Cardiac muscle cell (in vitro differentiated cells and primary cell): Measurements from ENCODE around the gene USP47. TPM values are rescaled to one million over a fixed set of nuclear protein-coding genes. Genes with fewer than 3 reads are reported as not detected.

Source experiments
- DNase-seq, 2 donors: peaks; one replicate each; pipeline versions ENCODE4 v3.0.0 to v3.0.0-alpha.2; 2010 to 2017; ENCODE audit warnings: low read depth in 1 of 2, low spot score in 1 of 2
- H3K27ac ChIP-seq: fragments of 200-600 bp; sonication (generic); 2 replicates; pipeline ENCODE4 v1.5.1; 2016
- H3K27me3 ChIP-seq: fragments of 200-600 bp; sonication (generic); 2 replicates; pipeline ENCODE4 v1.6.0; 2016; ENCODE audit warnings: control low read depth
- H3K36me3 ChIP-seq: fragments of 200-600 bp; sonication (generic); 2 replicates; pipeline ENCODE4 v1.5.1; 2016; ENCODE audit warnings: control low read depth
- H3K4me1 ChIP-seq: fragments of 200-600 bp; sonication (generic); 2 replicates; pipeline ENCODE4 v1.8.1; 2017; ENCODE audit warnings: low read depth, mild to moderate bottlenecking, mixed run types
- H3K4me3 ChIP-seq: fragments of 200-600 bp; sonication (generic); 2 replicates; pipeline ENCODE4 v1.5.1; 2016; ENCODE audit warnings: mild to moderate bottlenecking
- H3K9me3 ChIP-seq: fragments of 200-600 bp; sonication (generic); 2 replicates; pipeline ENCODE4 v1.5.1; 2017; ENCODE audit warnings: low read depth, mild to moderate bottlenecking, control low read depth
- polyA plus RNA-seq: library from polyadenylated mRNA; unstranded; fragments of >200 nt; fragmentation: Nextera tagmentation; extraction: Ambion mirVana; gene quantifications from 2 replicates; pipeline ENCODE4 v1.2.1, GENCODE V29; 2016
- total RNA-seq: library from RNA; depleted of rRNA; stranded (reverse); fragments of >200 nt; gene quantifications from 2 replicates; pipeline ENCODE4 v1.2.3, GENCODE V29; 2016
- TF ChIP-seq, protein P1 (sequence below): IDR thresholded peaks from 2 replicates; pipeline ENCODE4 v1.5.1; 2012; ENCODE audit warnings: low read depth, mild to moderate bottlenecking, low read length

USP47 gene
- total and polyA plus RNA-seq, 2 experiments from 2014 or later: 46.6 to 59.6 TPM

DNA sequence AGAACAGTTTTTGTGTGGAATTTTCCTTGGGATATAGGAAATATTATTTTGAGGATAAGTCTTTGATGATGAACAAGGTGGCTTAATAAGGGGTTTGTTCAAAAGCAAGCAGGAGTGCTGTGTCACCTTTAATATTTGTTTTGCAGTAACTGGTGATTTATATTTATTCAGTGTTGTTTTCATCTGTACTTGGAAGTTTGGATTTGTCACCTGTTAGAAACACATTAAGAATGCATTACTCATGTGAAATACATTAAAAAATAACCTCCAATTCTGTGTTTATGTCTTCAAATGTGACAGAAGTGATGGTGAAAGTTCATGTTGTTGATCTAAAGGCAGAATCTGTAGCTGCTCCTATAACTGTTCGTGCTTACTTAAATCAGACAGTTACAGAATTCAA, 96.2 kb downstream of the USP47 start:
- Histone ChIP-seq H3K27ac (no peak overlapping the region), H3K36me3 (peaks cover 80% of the 10 kb centered on the region), H3K4me3 (no peak overlapping the region), H3K9me3 (no peaks in the 10 kb centered on the region), H3K4me1 (no peaks in the 10 kb centered on the region), H3K27me3 (no peaks in the 10 kb centered on the region)
- DNase-seq: no peak
- TF ChIP-seq, protein P1, sequence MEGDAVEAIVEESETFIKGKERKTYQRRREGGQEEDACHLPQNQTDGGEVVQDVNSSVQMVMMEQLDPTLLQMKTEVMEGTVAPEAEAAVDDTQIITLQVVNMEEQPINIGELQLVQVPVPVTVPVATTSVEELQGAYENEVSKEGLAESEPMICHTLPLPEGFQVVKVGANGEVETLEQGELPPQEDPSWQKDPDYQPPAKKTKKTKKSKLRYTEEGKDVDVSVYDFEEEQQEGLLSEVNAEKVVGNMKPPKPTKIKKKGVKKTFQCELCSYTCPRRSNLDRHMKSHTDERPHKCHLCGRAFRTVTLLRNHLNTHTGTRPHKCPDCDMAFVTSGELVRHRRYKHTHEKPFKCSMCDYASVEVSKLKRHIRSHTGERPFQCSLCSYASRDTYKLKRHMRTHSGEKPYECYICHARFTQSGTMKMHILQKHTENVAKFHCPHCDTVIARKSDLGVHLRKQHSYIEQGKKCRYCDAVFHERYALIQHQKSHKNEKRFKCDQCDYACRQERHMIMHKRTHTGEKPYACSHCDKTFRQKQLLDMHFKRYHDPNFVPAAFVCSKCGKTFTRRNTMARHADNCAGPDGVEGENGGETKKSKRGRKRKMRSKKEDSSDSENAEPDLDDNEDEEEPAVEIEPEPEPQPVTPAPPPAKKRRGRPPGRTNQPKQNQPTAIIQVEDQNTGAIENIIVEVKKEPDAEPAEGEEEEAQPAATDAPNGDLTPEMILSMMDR: no peak

DNA sequence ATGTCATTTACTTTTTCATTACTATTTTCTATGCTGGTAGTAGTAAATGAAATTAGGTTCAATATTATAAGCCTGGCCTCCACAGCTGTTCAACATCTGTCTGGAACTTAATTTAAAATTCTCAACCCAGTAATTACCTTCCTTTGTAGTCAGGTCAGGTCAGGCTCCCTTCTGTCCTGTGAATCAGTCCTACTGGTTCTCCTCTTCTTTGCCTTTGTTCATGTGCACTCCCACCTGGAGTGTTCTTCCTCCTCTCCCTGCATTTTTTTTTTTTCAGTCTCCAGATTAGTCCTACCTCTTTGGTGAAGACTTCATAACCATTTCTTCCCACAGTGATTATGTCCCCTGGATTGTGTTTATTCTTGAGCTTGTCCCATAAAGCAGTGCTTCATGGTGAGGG, 98.8 kb downstream of the USP47 start:
- peak overlapping the region; percentile 26 for H3K27ac ChIP-seq
- no peaks in the 10 kb centered on the region for H3K9me3 ChIP-seq
- DNase-seq: no peak
- TF ChIP-seq, protein P1: no peak
- no peak overlapping the region for H3K4me3 ChIP-seq
- H3K4me1 ChIP-seq: no peaks in the 10 kb centered on the region
- no peaks in the 10 kb centered on the region for H3K27me3 ChIP-seq
- H3K36me3 ChIP-seq: peaks cover 73% of the 10 kb centered on the region

DNA sequence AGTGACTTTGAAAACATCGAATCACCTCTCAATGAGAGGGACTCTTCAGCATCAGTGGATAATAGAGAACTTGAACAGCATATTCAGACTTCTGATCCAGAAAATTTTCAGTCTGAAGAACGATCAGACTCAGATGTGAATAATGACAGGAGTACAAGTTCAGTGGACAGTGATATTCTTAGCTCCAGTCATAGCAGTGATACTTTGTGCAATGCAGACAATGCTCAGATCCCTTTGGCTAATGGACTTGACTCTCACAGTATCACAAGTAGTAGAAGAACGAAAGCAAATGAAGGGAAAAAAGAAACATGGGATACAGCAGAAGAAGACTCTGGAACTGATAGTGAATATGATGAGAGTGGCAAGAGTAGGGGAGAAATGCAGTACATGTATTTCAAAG, 100.9 kb downstream of the USP47 start:
- peaks cover 68% of the 10 kb centered on the region for H3K36me3 ChIP-seq
- no peak for DNase-seq
- H3K27ac ChIP-seq: no peak overlapping the region
- H3K27me3 ChIP-seq: no peaks in the 10 kb centered on the region
- H3K4me1 ChIP-seq: peaks cover 5% of the 10 kb centered on the region
- no peaks in the 10 kb centered on the region for H3K9me3 ChIP-seq
- no peak overlapping the region for H3K4me3 ChIP-seq
- TF ChIP-seq, protein P1: no peak

DNA sequence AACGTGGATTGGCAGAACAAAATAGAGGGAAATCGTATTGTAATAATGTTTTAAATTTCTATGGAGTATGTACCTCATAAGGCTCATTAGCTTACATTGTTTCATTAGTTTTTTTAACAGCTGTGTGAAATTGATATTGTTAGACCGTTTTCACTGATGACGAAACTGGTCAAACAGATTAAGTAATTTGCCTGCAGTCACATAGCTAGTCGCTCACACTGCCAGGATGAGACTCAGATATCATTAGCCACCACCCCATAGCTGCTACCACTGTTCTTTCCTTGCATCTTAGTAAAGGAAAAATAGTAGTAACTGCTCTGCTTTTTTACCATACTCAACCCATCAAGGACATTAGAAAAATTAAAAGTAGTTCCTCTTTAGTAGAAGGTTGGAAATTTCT, 102.7 kb downstream of the USP47 start:
- no peak overlapping the region for H3K27ac ChIP-seq
- no peak overlapping the region for H3K4me3 ChIP-seq
- peaks cover 6% of the 10 kb centered on the region for H3K4me1 ChIP-seq
- peaks cover 64% of the 10 kb centered on the region for H3K36me3 ChIP-seq
- peak in 1 of 2 donors; percentile 7 for DNase-seq
- TF ChIP-seq, protein P1: no peak
- H3K27me3 ChIP-seq: no peaks in the 10 kb centered on the region
- no peaks in the 10 kb centered on the region for H3K9me3 ChIP-seq

DNA sequence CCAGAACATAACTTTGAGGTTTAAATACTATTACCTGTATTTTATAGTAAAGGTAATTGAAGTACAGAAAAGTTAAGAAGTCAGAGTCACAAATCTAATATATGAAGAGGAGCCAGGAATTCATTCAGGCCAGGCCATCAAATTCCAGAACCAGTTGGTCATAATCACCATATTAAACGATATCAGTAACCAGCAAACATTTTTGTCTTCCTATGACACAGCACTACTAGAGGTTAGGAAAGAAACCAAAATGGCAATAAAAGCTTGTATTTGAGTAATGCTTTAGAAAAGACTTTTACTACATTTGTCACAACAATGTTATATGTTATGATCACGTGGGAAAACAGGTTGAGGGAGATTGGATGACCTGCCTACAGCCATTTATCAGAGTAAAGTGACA, 104.4 kb downstream of the USP47 start:
- Histone ChIP-seq H3K4me1 (peaks cover 6% of the 10 kb centered on the region), H3K36me3 (peaks cover 65% of the 10 kb centered on the region), H3K4me3 (no peak overlapping the region), H3K27ac (no peak overlapping the region), H3K27me3 (no peaks in the 10 kb centered on the region), H3K9me3 (no peaks in the 10 kb centered on the region)
- DNase-seq: peak in 1 of 2 donors; percentile 16
- TF ChIP-seq, protein P1: no peak

DNA sequence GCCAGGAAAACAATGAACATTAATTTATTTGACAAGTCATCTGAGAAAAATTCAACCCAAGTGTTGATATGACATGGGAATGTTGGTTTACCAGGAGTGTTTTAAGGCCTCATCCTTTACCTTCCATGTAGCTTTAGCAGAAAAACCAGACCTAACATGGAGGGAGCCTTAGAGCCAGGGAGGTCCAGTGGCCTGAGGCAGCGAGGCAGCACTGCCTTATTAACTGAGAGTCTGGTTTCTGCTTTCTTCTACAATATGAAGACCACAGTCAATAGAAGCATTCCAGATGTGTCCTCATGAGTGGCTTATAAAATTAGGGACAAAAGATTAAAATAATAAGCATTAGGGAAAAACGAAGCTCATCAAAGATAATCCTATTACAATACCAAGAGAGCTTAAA, 105.1 kb downstream of the USP47 start:
- H3K4me1 ChIP-seq: peaks cover 6% of the 10 kb centered on the region
- no peak overlapping the region for H3K27ac ChIP-seq
- no peak for DNase-seq
- no peak overlapping the region for H3K4me3 ChIP-seq
- H3K36me3 ChIP-seq: peaks cover 65% of the 10 kb centered on the region
- TF ChIP-seq, protein P1: no peak
- no peaks in the 10 kb centered on the region for H3K27me3 ChIP-seq
- H3K9me3 ChIP-seq: no peaks in the 10 kb centered on the region
